ENCODE results near the gene STK11. TPM values are rescaled to one million over a fixed set of nuclear protein-coding genes. Genes with fewer than 3 reads are reported as not detected.

The STK11 gene
- total RNA-seq, 3 donors from 2014 or later, result 69.6 to 86.6 (median 76.3) TPM

- no peak overlapping the region for H3K4me3 ChIP-seq
- no peak for TF ChIP-seq CTCF (IDR thresholded peaks at IDR 0.05)
- H3K4me1 ChIP-seq (ENCODE audit: low read depth), result peaks cover 18% of the 10 kb centered on the region
- DNase-seq (peak in 1 of 3 donors; percentile 62), ATAC-seq (no peak)
- intact Hi-C loops (cut with DNase I, micrococcal nuclease), result loop anchor here in 1 of 2 donors (10.0 kb wide), 1 partner anchor 53 kb away; no protein-coding TSS in a partner anchor
- H3K36me3 ChIP-seq (ENCODE audit: low read depth), result no peaks in the 10 kb centered on the region
- H3K9me3 ChIP-seq, result no peaks in the 10 kb centered on the region
Measured at GRCh38 chr19:1177322-1178114, 28.1 kb upstream of the STK11 start.

GRCh38 chr19:1181606-1182005 is 24.0 kb upstream of the STK11 start:
- DNase-seq (peak; percentile 67 to 79 (median 71)), ATAC-seq (peak; percentile 71)
- Histone ChIP-seq H3K4me1 (ENCODE audit: low read depth) (peaks cover 14% of the 10 kb centered on the region), H3K4me3 (no peak overlapping the region), H3K9me3 (no peaks in the 10 kb centered on the region), H3K36me3 (ENCODE audit: low read depth) (no peaks in the 10 kb centered on the region)
- no peak for TF ChIP-seq CTCF (IDR thresholded peaks at IDR 0.05)
- intact Hi-C loops (cut with DNase I, micrococcal nuclease), result loop anchor here in 1 of 2 donors (10.0 kb wide), 1 partner anchor 67 kb away; no protein-coding TSS in a partner anchor

- peaks cover 14% of the 10 kb centered on the region for H3K4me1 ChIP-seq (ENCODE audit: low read depth)
- no peak for ATAC-seq
- TF ChIP-seq CTCF (IDR thresholded peaks at IDR 0.05), result no peak
- DNase-seq, result no peak
- intact Hi-C loops (cut with DNase I, micrococcal nuclease), result loop anchor here in 1 of 2 donors (10.0 kb wide), 1 partner anchor 67 kb away; no protein-coding TSS in a partner anchor
- H3K36me3 ChIP-seq (ENCODE audit: low read depth), result no peaks in the 10 kb centered on the region
- H3K9me3 ChIP-seq, result no peaks in the 10 kb centered on the region
- no peak overlapping the region for H3K4me3 ChIP-seq
Measured at GRCh38 chr19:1182068-1182467, 23.5 kb upstream of the STK11 start.

GRCh38 chr19:1182727-1183126 is 22.9 kb upstream of the STK11 start:
- DNase-seq, result no peak
- ATAC-seq, result no peak
- Histone ChIP-seq H3K4me3 (no peak overlapping the region), H3K36me3 (ENCODE audit: low read depth) (no peaks in the 10 kb centered on the region), H3K4me1 (ENCODE audit: low read depth) (peaks cover 14% of the 10 kb centered on the region), H3K9me3 (no peaks in the 10 kb centered on the region)
- TF ChIP-seq CTCF (IDR thresholded peaks at IDR 0.05), result no peak
- intact Hi-C loops (cut with DNase I, micrococcal nuclease), result loop anchor here in 1 of 2 donors (10.0 kb wide), 1 partner anchor 68 kb away; no protein-coding TSS in a partner anchor

- H3K9me3 ChIP-seq, result no peaks in the 10 kb centered on the region
- DNase-seq, result peak in 2 of 3 donors; percentile 68 to 82
- H3K4me3 ChIP-seq, result no peak overlapping the region
- peak; percentile 80 for ATAC-seq
- no peaks in the 10 kb centered on the region for H3K36me3 ChIP-seq (ENCODE audit: low read depth)
- intact Hi-C loops (cut with DNase I, micrococcal nuclease), result loop anchor here in 1 of 2 donors (10.0 kb wide), 1 partner anchor 69 kb away; no protein-coding TSS in a partner anchor
- TF ChIP-seq CTCF (IDR thresholded peaks at IDR 0.05), result no peak
- H3K4me1 ChIP-seq (ENCODE audit: low read depth), result peaks cover 14% of the 10 kb centered on the region
Measured at GRCh38 chr19:1183543-1184172, 21.9 kb upstream of the STK11 start.

Data from mucosa of descending colon (tissue), 3 donors.